HEK293 (cell line): ENCODE results near the gene MLLT10.

Source experiments
- CTCF ChIA-PET: fragments of 350-600 bp; formaldehyde crosslinking; extraction: SDS; loops from one replicate; lab custom pipeline; 2021; ENCODE audit warnings: antibody characterized with exemption; lab: Yijun Ruan, JAX
- POLR2A ChIA-PET: fragments of 300-600 bp; formaldehyde crosslinking; extraction: SDS; loops from one replicate; lab custom pipeline; 2020; ENCODE audit warnings: antibody characterized with exemption, inconsistent platforms; lab: Yijun Ruan, JAX
- H3K27ac ChIP-seq: fragments of 200-500 bp; sonication (Bioruptor generic); 2 replicates; pipeline ENCODE4 v1.5.1; 2014; ENCODE audit warnings: low read depth, low read length, control low read depth, inconsistent platforms; ENCODE audit errors: extremely low read depth
- H3K36me3 ChIP-seq, 2 experiments: fragments of 200-500 bp in 1 of 2; sonication (Bioruptor generic) in 1 of 2; 1 replicate in 1 of 2; 2 replicates in 1 of 2; pipeline ENCODE4 v1.5.1; 2014 to 2017; ENCODE audit warnings: inconsistent platforms in 2 of 2, low read length in 2 of 2; ENCODE audit not compliant: control insufficient read depth in 2 of 2, insufficient read depth in 1 of 2
- H3K4me1 ChIP-seq: fragments of 200-500 bp; sonication (Bioruptor generic); 2 replicates; pipeline ENCODE4 v1.5.1; 2014; ENCODE audit warnings: mild to moderate bottlenecking, low read length, inconsistent platforms; ENCODE audit not compliant: control insufficient read depth, insufficient read depth
- H3K4me3 ChIP-seq: 2 replicates; pipeline ENCODE4 v1.5.1; 2011; ENCODE audit warnings: low read depth, mild to moderate bottlenecking, control low read depth, low read length, moderate library complexity
- H3K9me3 ChIP-seq: fragments of 200-500 bp; sonication (Bioruptor generic); 2 replicates; pipeline ENCODE4 v1.5.1; 2014; ENCODE audit warnings: low read depth, low read length, inconsistent platforms; ENCODE audit not compliant: control insufficient read depth, insufficient read depth
- EGR2 ChIP-seq: fragments of 450-650 bp; formaldehyde crosslinking; IDR thresholded peaks from 2 replicates; pipeline ENCODE4 v1.5.1; 2016; ENCODE audit warnings: low read depth, missing biosample characterization, missing genetic modification characterization
- PRDM10 ChIP-seq: fragments of 450-650 bp; formaldehyde crosslinking; IDR thresholded peaks from 2 replicates; pipeline ENCODE4 v1.5.1; 2016; ENCODE audit warnings: missing biosample characterization, missing genetic modification characterization
- SP7 ChIP-seq: fragments of 450-650 bp; formaldehyde crosslinking; IDR thresholded peaks from 2 replicates; pipeline ENCODE4 v1.5.1; 2016; ENCODE audit warnings: missing biosample characterization, missing genetic modification characterization
- ZBTB44 ChIP-seq: fragments of 450-650 bp; IDR thresholded peaks from 2 replicates; pipeline ENCODE4 v1.5.1; 2018; ENCODE audit warnings: missing biosample characterization, mild to moderate bottlenecking, missing genetic modification characterization
- ZBTB48 ChIP-seq: fragments of 450-650 bp; formaldehyde crosslinking; IDR thresholded peaks from 2 replicates; pipeline ENCODE4 v1.5.1; 2016; ENCODE audit warnings: missing biosample characterization, missing genetic modification characterization
- ZFHX2 ChIP-seq: fragments of 450-650 bp; formaldehyde crosslinking; conservative IDR thresholded peaks from 2 replicates; pipeline ENCODE4 v1.5.1; 2016; ENCODE audit warnings: missing biosample characterization, missing genetic modification characterization
- ZFP3 ChIP-seq: fragments of 450-650 bp; formaldehyde crosslinking; IDR thresholded peaks from 2 replicates; pipeline ENCODE4 v1.5.1; 2016; ENCODE audit warnings: low read depth, missing biosample characterization, missing genetic modification characterization
- ZFP37 ChIP-seq: fragments of 450-650 bp; formaldehyde crosslinking; IDR thresholded peaks from 2 replicates; pipeline ENCODE4 v1.5.1; 2016; ENCODE audit warnings: missing biosample characterization, missing genetic modification characterization
- ZFP69B ChIP-seq: fragments of 450-650 bp; formaldehyde crosslinking; IDR thresholded peaks from 2 replicates; pipeline ENCODE4 v1.5.1; 2016; ENCODE audit warnings: missing biosample characterization, missing genetic modification characterization
- ZIC2 ChIP-seq: fragments of 450-650 bp; formaldehyde crosslinking; IDR thresholded peaks from 2 replicates; pipeline ENCODE4 v1.5.1; 2016; ENCODE audit warnings: missing biosample characterization, missing genetic modification characterization
- ZNF121 ChIP-seq: fragments of 450-650 bp; formaldehyde crosslinking; IDR thresholded peaks from 2 replicates; pipeline ENCODE4 v1.5.1; 2016; ENCODE audit warnings: missing biosample characterization, missing genetic modification characterization
- ZNF157 ChIP-seq: fragments of 450-650 bp; formaldehyde crosslinking; IDR thresholded peaks from 2 replicates; pipeline ENCODE4 v1.5.1; 2016; ENCODE audit warnings: missing biosample characterization, missing genetic modification characterization
- ZNF16 ChIP-seq: fragments of 450-650 bp; formaldehyde crosslinking; IDR thresholded peaks from 2 replicates; pipeline ENCODE4 v1.5.1; 2016; ENCODE audit warnings: low read depth, missing biosample characterization, missing genetic modification characterization
- ZNF223 ChIP-seq: fragments of 450-650 bp; formaldehyde crosslinking; IDR thresholded peaks from 2 replicates; pipeline ENCODE4 v1.5.1; 2016; ENCODE audit warnings: missing biosample characterization, missing genetic modification characterization
- ZNF423 ChIP-seq: fragments of 450-650 bp; formaldehyde crosslinking; IDR thresholded peaks from 2 replicates; pipeline ENCODE4 v1.5.1; 2016; ENCODE audit warnings: missing biosample characterization, missing genetic modification characterization
- ZNF48 ChIP-seq: fragments of 450-650 bp; formaldehyde crosslinking; IDR thresholded peaks from 2 replicates; pipeline ENCODE4 v1.5.1; 2016; ENCODE audit warnings: missing biosample characterization, missing genetic modification characterization
- ZNF513 ChIP-seq: fragments of 450-650 bp; IDR thresholded peaks from 2 replicates; pipeline ENCODE4 v1.5.1; 2018; ENCODE audit warnings: missing biosample characterization, missing genetic modification characterization
- ZNF544 ChIP-seq: fragments of 450-650 bp; formaldehyde crosslinking; IDR thresholded peaks from 2 replicates; pipeline ENCODE4 v1.5.0; 2017; ENCODE audit warnings: missing biosample characterization, missing genetic modification characterization
- ZNF626 ChIP-seq: fragments of 450-650 bp; sonication (Bioruptor Pico); formaldehyde crosslinking; IDR thresholded peaks from 2 replicates; pipeline ENCODE4 v1.5.1; 2018; ENCODE audit warnings: missing biosample characterization, missing genetic modification characterization, inconsistent platforms
- ZNF747 ChIP-seq: fragments of 450-650 bp; formaldehyde crosslinking; IDR thresholded peaks from 2 replicates; pipeline ENCODE4 v1.5.1; 2016; ENCODE audit warnings: missing biosample characterization, missing genetic modification characterization
- ZNF76 ChIP-seq: fragments of 450-650 bp; formaldehyde crosslinking; IDR thresholded peaks from 2 replicates; pipeline ENCODE4; 2016; ENCODE audit warnings: low read depth, missing biosample characterization, missing genetic modification characterization, borderline replicate concordance
- ZSCAN5A ChIP-seq: fragments of 450-650 bp; formaldehyde crosslinking; IDR thresholded peaks from 2 replicates; pipeline ENCODE4 v1.5.1; 2016; ENCODE audit warnings: missing biosample characterization, missing genetic modification characterization

The MLLT10 gene

DNA sequence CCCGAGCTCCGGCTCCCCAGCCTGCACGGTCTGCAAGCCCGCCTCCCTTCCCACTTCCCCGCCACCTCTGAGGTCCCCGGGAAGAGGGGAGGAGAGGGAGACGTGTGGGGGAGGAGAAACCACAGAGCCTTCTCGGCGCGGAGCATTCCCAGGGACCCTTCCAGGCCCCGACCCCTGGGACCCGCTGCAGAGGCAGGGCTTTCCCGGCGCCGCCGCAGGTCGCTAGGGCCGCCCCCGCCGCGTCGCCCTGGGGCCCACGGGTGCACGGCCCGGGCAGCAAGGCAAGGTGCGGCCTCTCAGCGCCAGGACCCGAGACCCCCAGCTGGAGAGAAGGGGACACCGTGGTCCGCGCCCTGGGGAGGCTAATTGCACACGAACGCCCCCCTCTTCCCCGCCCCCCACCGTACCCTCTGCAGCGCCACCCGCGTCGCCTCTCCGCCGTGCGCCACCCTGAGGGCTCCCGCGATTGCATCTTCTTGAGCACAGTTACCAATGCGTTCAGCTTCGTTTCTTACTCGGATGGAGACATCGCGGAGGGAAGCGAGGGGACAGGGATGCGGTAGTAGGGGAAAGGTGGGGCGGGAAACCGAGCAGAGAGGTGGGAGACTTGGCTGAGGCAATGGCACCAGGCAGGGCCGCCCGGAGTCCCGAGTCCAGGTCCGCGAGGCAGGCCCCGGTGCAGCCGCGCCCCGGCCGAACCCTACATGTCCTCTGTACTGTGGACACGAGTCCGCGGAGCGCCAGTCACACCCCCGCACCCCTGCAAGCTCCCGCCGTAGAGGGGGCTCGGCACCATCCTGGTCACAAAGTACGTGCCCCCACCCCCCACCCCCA is 37.5 kb upstream of the MLLT10 start (continued):
- TF ChIP-seq ZNF223 (tag by site-specific recombination): no peak
- TF ChIP-seq ZFP3 (tag by site-specific recombination): 0 out of 2 replicates have a peak, but pooled peaks have one; percentile 10
- TF ChIP-seq ZBTB48 (tag by site-specific recombination): peak; percentile 91
- peak; percentile 53 for TF ChIP-seq ZFP69B (tag by site-specific recombination)
- peak; percentile 56 for TF ChIP-seq PRDM10 (tag by site-specific recombination)
- 0 out of 2 replicates have a peak, but pooled peaks have one; percentile 32 for TF ChIP-seq ZSCAN5A (tag by site-specific recombination)
- peak; percentile 61 for TF ChIP-seq ZFHX2
- no peak for TF ChIP-seq ZBTB44 (tag by site-specific recombination)
- TF ChIP-seq EGR2 (tag by site-specific recombination): peak; percentile 42; the same call in 1 of the 2 replicates
- TF ChIP-seq ZNF76 (tag by site-specific recombination): peak; percentile 74; the same call in 1 of the 2 replicates
- peak; percentile 21; the same call in 1 of the 2 replicates for TF ChIP-seq ZNF121 (tag by site-specific recombination)
- no peak for TF ChIP-seq ZNF747 (tag by site-specific recombination)

- CTCF ChIA-PET: interaction anchor here (0.6 to 2.7 kb wide), 14 partner anchors 8 to 579 kb away, joined by 3 to 32 read pairs (median 4); no protein-coding TSS in a partner anchor
- peak overlapping the region; percentile 81 for H3K4me3 ChIP-seq
- POLR2A ChIA-PET: interaction anchor here (0.6 to 2.7 kb wide), 18 partner anchors 9 to 434 kb away, joined by 3 to 28 read pairs (median 5); partner anchors contain the start of genes MLLT10 and SKIDA1
- H3K9me3 ChIP-seq: no peaks in the 10 kb centered on the region
- H3K4me1 ChIP-seq: no peaks in the 10 kb centered on the region; the same call in 1 of the 2 replicates
- H3K36me3 ChIP-seq: no peaks in the 10 kb centered on the region
- peak overlapping the region; percentile 99 for H3K27ac ChIP-seq
- TF ChIP-seq ZNF544 (tag by site-specific recombination) (no peak), ZBTB44 (tag by site-specific recombination) (0 out of 2 replicates have a peak, but pooled peaks have one; percentile 16), ZNF513 (tag by site-specific recombination) (no peak), ZIC2 (tag by site-specific recombination) (peak; percentile 71), ZNF626 (tag by site-specific recombination) (no peak), ZNF16 (tag by site-specific recombination) (no peak), SP7 (tag by site-specific recombination) (no peak), ZNF157 (tag by site-specific recombination) (no peak), ZFP37 (tag by site-specific recombination) (0 out of 2 replicates have a peak, but pooled peaks have one; percentile 16), ZNF48 (tag by site-specific recombination) (no peak), ZNF423 (tag by site-specific recombination) (peak; percentile 48; the same call in 1 of the 2 replicates)
These were observed 36.7 kb upstream of the MLLT10 start for GRCh38 chr10:21497177-21497807.
